H1 (cell line): ENCODE results near the gene GPLD1. TPM values are rescaled to one million over a fixed set of nuclear protein-coding genes. Genes with fewer than 3 reads are reported as not detected.
"Not testable (repeated sequence)": the region's sequence is repeated elsewhere in the genome, so short reads cannot be mapped to it uniquely, and the experiment has no call there.

Source experiments
- CTCF ChIA-PET: fragments of 300-600 bp; sonication (Branson Sonifier 250); formaldehyde crosslinking; loops from one replicate; lab custom pipeline; 2021; ENCODE audit not compliant: partially characterized antibody; lab: Charles Lee
- POLR2A ChIA-PET: fragments of 300-600 bp; sonication (Branson Sonifier 250); formaldehyde crosslinking; loops from one replicate; lab custom pipeline; 2021; ENCODE audit warnings: inconsistent platforms; ENCODE audit not compliant: partially characterized antibody; lab: Charles Lee
- DNase-seq, 2 experiments: peaks; one replicate each; pipeline versions ENCODE4 v3.0.0 to v3.0.0-alpha.2; 2010 to 2022; ENCODE audit warnings: low spot score in 2 of 2, low read depth in 1 of 2, mixed read lengths in 1 of 2
- FAIRE-seq: peaks from 2 replicates; lab custom pipeline; 2011; peaks lifted over from hg19 to GRCh38; lab: Jason Lieb, UNC
- H2AFZ ChIP-seq: 2 replicates; pipeline ENCODE4 v1.8.1; 2012; ENCODE audit warnings: low read length, inconsistent platforms
- H2AK5ac ChIP-seq: 2 replicates; pipeline ENCODE4 v1.6.1; 2013; ENCODE audit warnings: low read depth, low read length
- H2BK120ac ChIP-seq: replicated peaks from 2 replicates; pipeline ENCODE3; 2013; ENCODE audit warnings: low read depth, low read length, inconsistent platforms
- H2BK12ac ChIP-seq: 2 replicates; pipeline ENCODE4 v1.6.1; 2013; ENCODE audit warnings: low read depth, low read length
- H2BK15ac ChIP-seq: 2 replicates; pipeline ENCODE4 v1.6.1; 2013; ENCODE audit warnings: low read length
- H2BK20ac ChIP-seq: 2 replicates; pipeline ENCODE4 v1.6.1; 2013; ENCODE audit warnings: low read length
- H2BK5ac ChIP-seq: 2 replicates; pipeline ENCODE4 v1.6.1; 2013; ENCODE audit warnings: low read depth, low read length
- H3K14ac ChIP-seq: 2 replicates; pipeline ENCODE4 v1.6.1; 2013; ENCODE audit warnings: inconsistent platforms; ENCODE audit not compliant: insufficient read length
- H3K18ac ChIP-seq: 2 replicates; pipeline ENCODE4 v1.6.1; 2013; ENCODE audit warnings: low read length; ENCODE audit errors: extremely low read depth
- H3K23ac ChIP-seq: 2 replicates; pipeline ENCODE4 v1.6.1; 2013; ENCODE audit warnings: inconsistent platforms; ENCODE audit not compliant: insufficient read length
- H3K23me2 ChIP-seq: 2 replicates; pipeline ENCODE4 v1.6.1; 2013; ENCODE audit warnings: low read depth, low read length
- H3K27ac ChIP-seq: 2 replicates; pipeline ENCODE4 v1.6.1; 2011; ENCODE audit warnings: low read depth, low read length, inconsistent platforms
- H3K27me3 ChIP-seq, 4 experiments: replicated peaks in 1 of 4; 1 replicate in 1 of 4; 2 replicates in 3 of 4; pipeline versions ENCODE4 v1.6.1 to v1.8.1; 2011 to 2013; ENCODE audit warnings: low read length in 3 of 4, mild to moderate bottlenecking in 3 of 4, inconsistent platforms in 2 of 4, mixed read lengths in 2 of 4, moderate library complexity in 1 of 4; ENCODE audit not compliant: control insufficient read depth in 3 of 4, insufficient read depth in 3 of 4; ENCODE audit errors: extremely low read depth in 1 of 4
- H3K36me3 ChIP-seq, 4 experiments: 2 replicates each; pipeline versions ENCODE4 v1.6.1 to v1.8.1; 2011 to 2013; ENCODE audit warnings: mild to moderate bottlenecking in 4 of 4, low read length in 3 of 4, moderate library complexity in 2 of 4, control low read depth in 1 of 4, inconsistent platforms in 1 of 4; ENCODE audit not compliant: insufficient read depth in 4 of 4, control insufficient read depth in 2 of 4
- H3K4ac ChIP-seq: replicated peaks from 2 replicates; pipeline ENCODE3; 2013; ENCODE audit warnings: low read length, low read depth, mixed read lengths, inconsistent platforms; ENCODE audit not compliant: insufficient read length
- H3K4me1 ChIP-seq, 4 experiments: replicated peaks in 1 of 4; 1 replicate in 1 of 4; 2 replicates in 3 of 4; pipeline versions ENCODE4 v1.6.1 to v1.8.1; 2011 to 2013; ENCODE audit warnings: low read length in 3 of 4, inconsistent platforms in 2 of 4, mixed read lengths in 1 of 4; ENCODE audit not compliant: insufficient read depth in 4 of 4, control insufficient read depth in 3 of 4
- H3K4me2 ChIP-seq, 2 experiments: 2 replicates each; pipeline versions ENCODE4 v1.6.1 to v1.8.1; 2011 to 2013; ENCODE audit warnings: low read depth in 2 of 2, low read length in 2 of 2, control low read depth in 1 of 2, inconsistent platforms in 1 of 2, mild to moderate bottlenecking in 1 of 2; ENCODE audit not compliant: insufficient read depth in 1 of 2
- H3K4me3 ChIP-seq, 4 experiments: fragments of 200-600, 300-600 bp in 1 of 4; sonication (generic), shearing (Covaris generic), sonication (Bioruptor Twin) in 1 of 4; 2 replicates each; pipeline versions ENCODE4 v1.5.1 to v1.8.1; 2011 to 2016; ENCODE audit warnings: low read length in 4 of 4, low read depth in 3 of 4, control low read depth in 2 of 4, inconsistent platforms in 2 of 4, mild to moderate bottlenecking in 2 of 4, mixed read lengths in 1 of 4, moderate library complexity in 1 of 4; ENCODE audit not compliant: insufficient read depth in 2 of 4; ENCODE audit errors: extremely low read depth in 1 of 4
- H3K56ac ChIP-seq: replicated peaks from 2 replicates; pipeline ENCODE3; 2013; ENCODE audit warnings: low read depth, mild to moderate bottlenecking, mixed read lengths, low read length, inconsistent platforms; ENCODE audit not compliant: insufficient read length
- H3K79me1 ChIP-seq: 2 replicates; pipeline ENCODE4 v1.6.1; 2013; ENCODE audit warnings: low read depth, low read length, control low read depth
- H3K79me2 ChIP-seq, 2 experiments: 2 replicates each; pipeline versions ENCODE4 v1.6.1 to v1.8.1; 2012 to 2013; ENCODE audit warnings: low read length in 2 of 2, mild to moderate bottlenecking in 2 of 2, inconsistent platforms in 1 of 2; ENCODE audit not compliant: insufficient read depth in 2 of 2, control insufficient read depth in 1 of 2
- H3K9ac ChIP-seq, 4 experiments: replicated peaks in 1 of 4; 1 replicate in 1 of 4; 2 replicates in 3 of 4; pipeline versions ENCODE4 v1.6.1 to v1.8.1; 2011 to 2013; ENCODE audit warnings: low read depth in 3 of 4, low read length in 3 of 4, control low read depth in 2 of 4, mild to moderate bottlenecking in 2 of 4, moderate library complexity in 2 of 4, inconsistent platforms in 1 of 4; ENCODE audit errors: extremely low read depth in 1 of 4
- H3K9me3 ChIP-seq, 2 experiments: 2 replicates each; pipeline versions ENCODE4 v1.6.1 to v1.8.1; 2012 to 2013; ENCODE audit warnings: mild to moderate bottlenecking in 2 of 2, moderate library complexity in 2 of 2, control low read depth in 1 of 2, inconsistent platforms in 1 of 2, low read depth in 1 of 2, low read length in 1 of 2, mixed read lengths in 1 of 2; ENCODE audit not compliant: insufficient read depth in 2 of 2
- H4K20me1 ChIP-seq, 2 experiments: replicated peaks in 1 of 2; 2 replicates each; pipeline versions ENCODE3 to v1.8.1; 2011 to 2013; ENCODE audit warnings: inconsistent platforms in 2 of 2, low read length in 2 of 2, mild to moderate bottlenecking in 1 of 2; ENCODE audit not compliant: insufficient read depth in 2 of 2, control insufficient read depth in 1 of 2
- H4K5ac ChIP-seq: 2 replicates; pipeline ENCODE4 v1.6.1; 2013; ENCODE audit warnings: low read length, low read depth, mixed read lengths, inconsistent platforms; ENCODE audit not compliant: insufficient read length
- H4K8ac ChIP-seq: 2 replicates; pipeline ENCODE4 v1.8.0; 2013; ENCODE audit warnings: mild to moderate bottlenecking, moderate library complexity, low read length, inconsistent platforms; ENCODE audit not compliant: insufficient read depth; ENCODE audit errors: extremely low read depth
- H4K91ac ChIP-seq: replicated peaks from 2 replicates; pipeline ENCODE3; 2013; ENCODE audit warnings: low read length, mixed read lengths, inconsistent platforms; ENCODE audit not compliant: insufficient read length
- WGBS, 2 experiments: shearing (Covaris generic) in 1 of 2; methylation state at CpG; one replicate each; pipeline versions ENCODE4 v1.1.6 to v1.1.7; 2013 to 2015; ENCODE audit warnings: low lambda C conversion rate in 2 of 2, mixed read lengths in 2 of 2, inconsistent platforms in 1 of 2, low coverage in 1 of 2, missing lambda C conversion rate in 1 of 2; ENCODE audit not compliant: insufficient replicate concordance in 2 of 2, insufficient coverage in 1 of 2, insufficient read length in 1 of 2; ENCODE audit errors: extremely low coverage in 1 of 2, missing lambda C conversion rate in 1 of 2; 5-methylcytosine and 5-hydroxymethylcytosine counted together
- polyA plus RNA-seq, 7 experiments: library from polyadenylated mRNA; depleted of rRNA in 3 of 7; stranded (reverse) in 5 of 7; unstranded in 2 of 7; fragments of >200 nt in 5 of 7; fragments of 200-250 nt in 2 of 7; gene quantifications; 1 replicate in 5 of 7; 2 replicates in 1 of 7; 4 replicates in 1 of 7; pipeline versions ENCODE4 v1.2.1 to v1.2.3, GENCODE V29; 2011 to 2013; ENCODE audit warnings: missing spikeins in 2 of 7, mixed read lengths in 2 of 7
- total RNA-seq: library from RNA; stranded (reverse); fragmentation: NEBNext Ultra II Directional; extraction: Animal tissue kit (Norgen Biotek cat#: 25700); gene quantifications from 2 replicates; pipeline ENCODE4 v1.2.1, GENCODE V29; 2021

GPLD1 gene
- total and polyA plus RNA-seq, 2 of the 8 experiments (the other 6 are each of a cell fraction or from before 2014, with no cell fraction given): 3.7 to 5.3 TPM

DNA sequence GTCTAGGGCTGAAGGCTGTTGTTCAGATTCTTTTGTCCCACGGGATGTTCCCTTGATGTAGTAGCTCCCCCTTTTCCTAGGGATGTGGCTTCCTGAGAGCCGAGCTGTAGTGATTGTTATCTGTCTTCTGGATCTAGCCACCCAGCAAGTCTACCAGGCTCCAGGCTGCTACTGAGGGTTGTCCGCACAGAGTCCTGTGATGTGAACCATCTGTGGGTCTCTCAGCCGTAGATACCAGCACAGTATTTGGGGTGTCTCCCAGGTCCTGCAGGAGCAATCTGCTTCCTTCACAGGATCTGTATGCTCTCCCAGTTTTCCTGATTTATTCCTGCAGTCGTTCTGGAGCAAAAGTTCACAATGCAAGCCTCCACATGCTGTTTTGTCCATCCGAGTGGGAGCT, 22.6 kb upstream of the GPLD1 start:
- H2BK12ac ChIP-seq, H2BK20ac ChIP-seq, H3K56ac ChIP-seq, H3K9me3 ChIP-seq, DNase-seq, H4K5ac ChIP-seq, H3K36me3 ChIP-seq, H2BK5ac ChIP-seq, H3K27ac ChIP-seq, H3K4me3 ChIP-seq, H2AFZ ChIP-seq, H3K27me3 ChIP-seq, H3K4me2 ChIP-seq, H3K18ac ChIP-seq, H3K79me2 ChIP-seq, H3K4me1 ChIP-seq, H2BK120ac ChIP-seq, H2AK5ac ChIP-seq, H2BK15ac ChIP-seq, H3K23me2 ChIP-seq, H3K23ac ChIP-seq, FAIRE-seq, H3K79me1 ChIP-seq, H4K20me1 ChIP-seq, H4K91ac ChIP-seq, H3K14ac ChIP-seq, H4K8ac ChIP-seq, H3K4ac ChIP-seq, H3K9ac ChIP-seq: not testable (repeated sequence)
- ChIA-PET CTCF (interaction anchor here (1.2 to 2.9 kb wide), 5 partner anchors 9 to 46 kb away, joined by 3 to 12 read pairs (median 4); no protein-coding TSS in a partner anchor), POLR2A (interaction anchor here (0.5 kb wide), 1 partner anchor 12 kb away, joined by 3 read pairs; no protein-coding TSS in a partner anchor)
- WGBS, 2 experiments: 71% methylated on average over 6 of the region's 6 CpGs; no CpG with 5 or more reads in 1 of the 2 experiments
